OCI-LY7 (cell line): ENCODE results near the gene DNAH17.
"Not testable (repeated sequence)": the region's sequence is repeated elsewhere in the genome, so short reads cannot be mapped to it uniquely, and the experiment has no call there.

Experiments used
- CTCF ChIP-seq: fragments of 200-600 bp; sonication (generic); conservative IDR thresholded peaks from 2 replicates; pipeline ENCODE4 v1.5.1; 2014; ENCODE audit warnings: mild to moderate bottlenecking, antibody characterized with exemption, low read length, moderate library complexity, mixed read lengths
- EZH2phosphoT487 ChIP-seq: fragments of 200-600 bp; sonication (generic); IDR thresholded peaks from 2 replicates; pipeline ENCODE4 v1.6.1; 2018; ENCODE audit warnings: low read depth, borderline replicate concordance, mild to moderate bottlenecking, mixed run types, antibody characterized with exemption, low read length, moderate library complexity, mixed read lengths

- TF ChIP-seq CTCF, EZH2phosphoT487: not testable (repeated sequence)
Measured at GRCh38 chr17:78466109-78466785, 110.9 kb downstream of the DNAH17 start.
